Measurements from ENCODE around the gene PDE3B.

Gene PDE3B

DNA sequence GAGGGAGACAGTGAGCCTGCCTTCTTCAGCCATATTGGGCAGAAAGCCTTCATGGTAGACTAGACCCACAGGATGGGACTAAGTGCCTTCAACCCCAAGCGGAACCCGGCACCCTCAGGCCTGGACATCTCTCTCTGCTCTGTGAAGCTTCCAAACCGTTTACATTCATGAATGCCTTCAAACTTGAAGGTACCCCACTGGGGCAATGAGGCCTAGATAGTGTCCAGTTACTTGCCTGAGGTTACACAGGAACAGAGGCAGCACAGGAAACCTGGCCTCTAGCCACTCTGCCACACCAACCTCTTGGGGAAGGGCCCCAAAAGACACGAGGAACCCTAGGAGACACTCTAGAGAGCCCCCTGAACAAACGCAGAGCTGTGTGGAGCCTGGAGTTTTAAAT lies 263.0 kb downstream of the PDE3B start:
- peak; percentile 16 for DNase-seq (ENCODE audit: low spot score)
- TF ChIP-seq, protein P1, sequence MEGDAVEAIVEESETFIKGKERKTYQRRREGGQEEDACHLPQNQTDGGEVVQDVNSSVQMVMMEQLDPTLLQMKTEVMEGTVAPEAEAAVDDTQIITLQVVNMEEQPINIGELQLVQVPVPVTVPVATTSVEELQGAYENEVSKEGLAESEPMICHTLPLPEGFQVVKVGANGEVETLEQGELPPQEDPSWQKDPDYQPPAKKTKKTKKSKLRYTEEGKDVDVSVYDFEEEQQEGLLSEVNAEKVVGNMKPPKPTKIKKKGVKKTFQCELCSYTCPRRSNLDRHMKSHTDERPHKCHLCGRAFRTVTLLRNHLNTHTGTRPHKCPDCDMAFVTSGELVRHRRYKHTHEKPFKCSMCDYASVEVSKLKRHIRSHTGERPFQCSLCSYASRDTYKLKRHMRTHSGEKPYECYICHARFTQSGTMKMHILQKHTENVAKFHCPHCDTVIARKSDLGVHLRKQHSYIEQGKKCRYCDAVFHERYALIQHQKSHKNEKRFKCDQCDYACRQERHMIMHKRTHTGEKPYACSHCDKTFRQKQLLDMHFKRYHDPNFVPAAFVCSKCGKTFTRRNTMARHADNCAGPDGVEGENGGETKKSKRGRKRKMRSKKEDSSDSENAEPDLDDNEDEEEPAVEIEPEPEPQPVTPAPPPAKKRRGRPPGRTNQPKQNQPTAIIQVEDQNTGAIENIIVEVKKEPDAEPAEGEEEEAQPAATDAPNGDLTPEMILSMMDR (IDR thresholded peaks at IDR 0.05; ENCODE audit: extremely low read depth, missing control alignments), result no peak

DNA sequence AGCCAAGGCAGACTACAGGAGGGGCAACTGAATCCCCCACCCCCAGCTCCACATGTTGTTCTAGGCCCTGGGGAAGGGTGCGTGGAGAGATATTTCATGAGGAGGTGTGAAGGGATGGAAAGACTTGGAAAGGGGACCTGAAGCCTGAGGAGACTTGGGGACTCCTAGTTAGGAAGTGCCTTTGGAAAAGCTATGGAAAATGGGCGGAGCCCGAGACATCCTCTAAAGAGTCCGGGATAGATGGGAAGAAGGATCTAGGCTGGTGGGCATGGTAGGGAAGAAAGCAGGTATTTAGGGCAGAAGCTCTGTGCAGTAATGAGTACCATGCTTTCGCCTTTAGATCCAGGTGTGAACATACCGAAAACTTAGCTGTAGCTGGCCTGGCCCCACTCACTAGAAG lies 263.4 kb downstream of the PDE3B start:
- TF ChIP-seq, protein P1 (IDR thresholded peaks at IDR 0.05; ENCODE audit: extremely low read depth, missing control alignments), result no peak

DNA sequence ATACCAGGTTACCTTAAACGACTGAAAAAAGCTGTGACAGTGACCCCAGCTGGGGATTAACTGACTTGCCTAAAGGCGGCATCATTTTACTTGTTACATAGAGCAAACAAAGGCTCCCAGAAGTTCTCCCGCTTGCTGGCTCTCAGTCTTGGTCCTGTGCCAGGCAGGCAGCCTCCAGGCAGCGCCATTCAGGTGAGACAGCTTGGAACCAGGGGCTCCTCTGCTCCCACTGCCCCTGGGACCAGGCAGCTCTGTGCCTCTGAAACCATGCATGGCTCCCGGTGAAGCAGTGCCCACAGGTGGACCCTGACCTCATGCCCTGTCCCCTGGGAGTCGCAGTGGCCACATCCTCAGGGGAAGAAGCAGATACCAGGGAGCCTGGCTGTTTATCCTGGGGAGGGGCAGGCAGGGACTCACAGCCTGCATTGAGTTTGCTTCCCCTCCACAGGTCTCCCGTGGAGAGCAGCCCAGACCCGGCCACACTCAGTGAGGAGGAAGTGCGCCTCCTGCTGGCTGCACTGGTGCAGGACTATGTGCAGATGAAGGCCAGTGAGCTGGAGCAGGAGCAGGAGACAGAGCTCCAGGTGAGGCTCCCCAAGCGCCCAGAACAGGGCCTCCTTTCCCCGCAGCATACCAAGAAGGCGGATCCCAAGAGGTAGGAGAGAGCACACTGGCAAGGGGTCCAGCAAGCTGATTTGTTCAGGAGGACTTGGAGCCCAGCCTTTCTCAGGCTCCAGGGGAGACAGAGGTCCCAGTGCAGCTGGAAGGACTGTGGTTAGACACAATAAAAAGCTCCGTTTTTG lies 264.0 kb downstream of the PDE3B start:
- DNase-seq (ENCODE audit: low spot score), result peak; percentile 39
- TF ChIP-seq, protein P1 (IDR thresholded peaks at IDR 0.05; ENCODE audit: extremely low read depth, missing control alignments), result peak; percentile 81

More for the DNA sequence above, 263.4 kb downstream of the PDE3B start:
- no peak for DNase-seq (ENCODE audit: low spot score)

DNA sequence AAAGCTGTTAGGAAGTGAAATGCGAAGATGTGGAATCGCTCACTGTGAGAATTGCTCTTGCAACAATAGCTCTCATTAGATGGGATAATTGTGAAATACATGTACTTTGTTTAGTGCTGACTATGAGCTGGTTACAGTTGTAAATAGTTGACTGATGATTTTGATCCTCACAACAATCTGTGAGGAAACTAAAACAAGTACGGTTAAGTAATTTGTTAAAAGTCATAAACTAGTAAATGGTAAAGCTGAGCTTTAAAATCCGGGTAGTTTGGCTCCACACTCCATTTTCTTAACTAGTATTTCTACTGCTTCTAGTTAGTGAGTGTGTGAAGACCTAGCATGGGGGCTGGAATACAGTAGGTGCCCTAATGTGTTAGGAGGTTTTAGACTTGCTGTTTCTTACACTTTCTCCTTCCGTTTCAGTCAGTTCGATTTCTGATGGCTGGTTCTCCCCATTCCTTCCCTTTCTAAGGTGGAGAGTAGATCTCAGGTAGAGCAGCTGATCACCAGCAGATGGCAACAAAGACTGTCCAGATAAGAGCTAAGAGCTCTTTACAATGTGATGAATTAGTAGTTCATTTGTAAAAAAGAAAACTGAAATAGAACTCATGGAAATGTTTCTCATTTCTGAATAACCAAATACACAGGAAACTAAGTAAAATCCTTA lies 264.7 kb downstream of the PDE3B start:
- peak; percentile 58 for DNase-seq (ENCODE audit: low spot score)
- TF ChIP-seq, protein P1 (IDR thresholded peaks at IDR 0.05; ENCODE audit: extremely low read depth, missing control alignments), result peak; percentile 44

DNA sequence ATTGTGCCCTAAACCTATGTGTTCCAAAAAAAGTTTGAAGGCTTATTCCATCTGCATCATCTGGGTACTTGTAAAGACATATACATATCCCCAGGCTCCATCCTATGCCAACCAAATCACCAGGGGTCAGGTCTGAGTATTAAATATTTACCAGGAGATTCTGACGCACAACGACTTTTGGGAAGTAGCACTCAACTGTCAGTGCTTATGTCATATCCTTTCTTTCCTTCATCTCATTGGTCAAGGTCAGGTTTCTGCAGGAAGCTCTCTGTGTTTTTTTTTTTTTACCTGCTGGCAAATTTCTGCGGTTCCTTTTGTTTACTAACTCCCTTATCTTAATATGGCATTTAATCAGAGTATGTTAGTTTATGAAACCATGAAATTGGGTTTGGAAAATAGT lies 270.9 kb downstream of the PDE3B start:
- TF ChIP-seq, protein P1 (IDR thresholded peaks at IDR 0.05; ENCODE audit: extremely low read depth, missing control alignments), result no peak
- DNase-seq (ENCODE audit: low spot score), result no peak

DNA sequence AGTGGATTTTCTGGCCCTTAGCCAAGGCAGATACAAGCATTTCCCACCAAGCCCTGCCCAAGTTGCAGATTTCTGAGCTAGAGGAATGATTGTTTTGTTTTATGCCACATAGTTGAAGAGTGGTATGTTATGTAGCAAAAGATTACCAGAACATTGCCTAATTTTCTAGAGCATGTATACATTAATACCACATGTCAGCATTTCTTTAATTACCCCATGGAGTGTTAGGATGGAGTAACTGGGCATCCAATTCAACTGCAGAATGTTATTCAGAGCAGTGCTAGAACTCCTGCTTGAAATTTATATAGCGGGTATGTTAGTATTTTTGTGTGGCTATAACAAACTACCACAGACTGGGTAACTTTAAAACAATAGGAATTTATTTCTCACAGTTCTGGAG lies 272.8 kb downstream of the PDE3B start:
- no peak for DNase-seq (ENCODE audit: low spot score)
- TF ChIP-seq, protein P1 (IDR thresholded peaks at IDR 0.05; ENCODE audit: extremely low read depth, missing control alignments), result no peak
